Endothelial cell of umbilical vein (primary cell): ENCODE results near the gene TGFBR3. TPM values are rescaled to one million over a fixed set of nuclear protein-coding genes. Genes with fewer than 3 reads are reported as not detected.

ENCODE experiments used
- BruUV-seq: library from RNA; stranded (reverse); fragments of 400-500 nt; replicated peaks from 2 replicates; lab custom pipeline; 2021; lab: Mats Ljungman, UMichigan
- CTCF ChIA-PET: fragments of 300-600, 350-600 bp; sonication (Branson Sonifier 250); formaldehyde crosslinking; loops from one replicate; lab custom pipeline; 2021; ENCODE audit warnings: antibody characterized with exemption, inconsistent platforms; lab: Charles Lee
- POLR2A ChIA-PET: fragments of 300-600, 350-600 bp; sonication (Branson Sonifier 250); formaldehyde crosslinking; loops from one replicate; lab custom pipeline; 2021; ENCODE audit warnings: antibody characterized with exemption, inconsistent platforms; lab: Charles Lee
- DNase-seq: peaks from one replicate; pipeline ENCODE4 v3.0.0-alpha.2; 2011; ENCODE audit warnings: low read depth, low spot score
- FAIRE-seq: peaks from 2 replicates; lab custom pipeline; 2011; peaks lifted over from hg19 to GRCh38; lab: Jason Lieb, UNC
- H2AFZ ChIP-seq: 2 replicates; pipeline ENCODE4 v1.6.0; 2012; ENCODE audit warnings: low read depth, low read length, control low read depth, inconsistent platforms
- H3K27ac ChIP-seq: 2 replicates; pipeline ENCODE4 v1.5.1; 2011; ENCODE audit warnings: low read depth, mild to moderate bottlenecking, control low read depth, low read length, moderate library complexity; ENCODE audit not compliant: insufficient read depth
- H3K27me3 ChIP-seq, 2 experiments: 2 replicates each; pipeline versions ENCODE4 v1.6.0 to v1.6.1; 2011; ENCODE audit warnings: low read length in 2 of 2, mixed read lengths in 1 of 2; ENCODE audit not compliant: control insufficient read depth in 2 of 2, insufficient read depth in 2 of 2
- H3K36me3 ChIP-seq, 2 experiments: 2 replicates in 1 of 2; 3 replicates in 1 of 2; pipeline ENCODE4 v1.5.1; 2011; ENCODE audit warnings: low read length in 2 of 2, mild to moderate bottlenecking in 1 of 2, moderate library complexity in 1 of 2; ENCODE audit not compliant: control insufficient read depth in 2 of 2, insufficient read depth in 2 of 2; ENCODE audit errors: extremely low read depth in 1 of 2
- H3K4me1 ChIP-seq: 3 replicates; pipeline ENCODE4 v1.5.1; 2011; ENCODE audit warnings: mild to moderate bottlenecking, low read length; ENCODE audit not compliant: control insufficient read depth, insufficient read depth; ENCODE audit errors: extremely low read depth
- H3K4me2 ChIP-seq: 2 replicates; pipeline ENCODE4 v1.6.1; 2011; ENCODE audit warnings: low read length, control low read depth, mixed read lengths; ENCODE audit not compliant: insufficient read depth
- H3K4me3 ChIP-seq, 3 experiments: fragments of 200-600 bp in 1 of 3; sonication (generic), shearing (Covaris generic) in 1 of 3; replicated peaks in 1 of 3; 2 replicates each; pipeline ENCODE4 v1.5.1; 2011 to 2016; ENCODE audit warnings: control low read depth in 3 of 3, low read length in 3 of 3, mild to moderate bottlenecking in 2 of 3, inconsistent platforms in 1 of 3, low read depth in 1 of 3, moderate library complexity in 1 of 3; ENCODE audit not compliant: insufficient read depth in 1 of 3
- H3K79me2 ChIP-seq: 2 replicates; pipeline ENCODE4 v1.6.0; 2012; ENCODE audit warnings: low read length, inconsistent platforms; ENCODE audit not compliant: control insufficient read depth, insufficient read depth
- H3K9ac ChIP-seq: replicated peaks from 2 replicates; pipeline ENCODE3; 2011; ENCODE audit warnings: low read length, control low read depth; ENCODE audit not compliant: insufficient read depth; ENCODE audit errors: extremely low read depth
- H3K9me1 ChIP-seq: replicated peaks from 3 replicates; pipeline ENCODE4 v1.6.0; 2011; ENCODE audit warnings: mild to moderate bottlenecking, low read length; ENCODE audit not compliant: control insufficient read depth, insufficient read depth; ENCODE audit errors: extremely low read depth
- H3K9me3 ChIP-seq: replicated peaks from 2 replicates; pipeline ENCODE4 v1.5.1; 2012; ENCODE audit warnings: low read length, inconsistent platforms; ENCODE audit not compliant: control insufficient read depth, insufficient read depth
- H4K20me1 ChIP-seq: replicated peaks from 2 replicates; pipeline ENCODE3; 2011; ENCODE audit warnings: mild to moderate bottlenecking, low read length; ENCODE audit not compliant: control insufficient read depth, insufficient read depth; ENCODE audit errors: extremely low read depth
- EZH2 ChIP-seq: IDR thresholded peaks from 2 replicates; pipeline ENCODE4 v1.6.1; 2012; ENCODE audit warnings: borderline replicate concordance, low read depth, mild to moderate bottlenecking, moderate library complexity, low read length, inconsistent platforms; ENCODE audit not compliant: severe bottlenecking
- FOS ChIP-seq: IDR thresholded peaks from 2 replicates; pipeline ENCODE4 v1.6.1; 2011; ENCODE audit warnings: mild to moderate bottlenecking, low read length, moderate library complexity, borderline replicate concordance; ENCODE audit not compliant: insufficient read depth
- GATA2 ChIP-seq: IDR thresholded peaks from 2 replicates; pipeline ENCODE4 v1.7.0; 2011; ENCODE audit warnings: low read depth, mild to moderate bottlenecking, moderate library complexity, mixed read lengths, low read length; ENCODE audit not compliant: insufficient read length, insufficient read depth
- JUN ChIP-seq: IDR thresholded peaks from 2 replicates; pipeline ENCODE4 v1.6.1; 2011; ENCODE audit warnings: borderline replicate concordance, low read depth; ENCODE audit not compliant: insufficient read length, insufficient read depth
- MAX ChIP-seq: IDR thresholded peaks from 2 replicates; pipeline ENCODE4 v1.6.1; 2011; ENCODE audit not compliant: insufficient read depth, insufficient read length
- MYC ChIP-seq: IDR thresholded peaks from one replicate; pipeline ENCODE4 v1.6.1; 2011; ENCODE audit warnings: mild to moderate bottlenecking, low read depth, low read length
- POLR2A ChIP-seq: IDR thresholded peaks from 2 replicates; pipeline ENCODE4 v1.6.1; 2012; ENCODE audit warnings: low read depth, mild to moderate bottlenecking, control low read depth, low read length
- POLR2AphosphoS5 ChIP-seq: IDR thresholded peaks from 2 replicates; pipeline ENCODE4 v1.6.1; 2012; ENCODE audit warnings: low read depth, mild to moderate bottlenecking, control low read depth, low read length, moderate library complexity; ENCODE audit not compliant: insufficient read depth
- dilution Hi-C: fragments of 300-500 bp; cut with MboI; formaldehyde crosslinking; loops from one replicate; pipeline ENCODE4 v1.15.0; 2019; ENCODE audit warnings: low sequenced_read_pairs; ENCODE audit not compliant: extremely low pct_ligation_motif_present
- intact Hi-C: fragments of 100-400 bp; cut with micrococcal nuclease; formaldehyde crosslinking; loops from one replicate; pipeline ENCODE4 v1.10.0; 2022
- polyA plus RNA-seq, 4 experiments: library from polyadenylated mRNA; depleted of rRNA in 3 of 4; stranded (reverse) in 3 of 4; unstranded in 1 of 4; fragments of >200 nt; gene quantifications; 2 replicates each; pipeline versions ENCODE4 v1.2.1 to v1.2.3, GENCODE V29; 2011 to 2012; ENCODE audit warnings: missing spikeins in 1 of 4
- total RNA-seq: library from RNA; stranded (reverse); gene quantifications from 2 replicates; pipeline ENCODE4 v1.2.3, GENCODE V29; 2021
- TF ChIP-seq, protein P1 (sequence below), 2 donors: IDR thresholded peaks; 1 replicate in 1 of 2; 2 replicates in 1 of 2; pipeline ENCODE4 v1.5.1; 2011; ENCODE audit warnings: low read length in 2 of 2, mild to moderate bottlenecking in 2 of 2, moderate library complexity in 2 of 2, control low read depth in 1 of 2, inconsistent platforms in 1 of 2, low read depth in 1 of 2; ENCODE audit not compliant: insufficient read depth in 1 of 2; ENCODE audit errors: extremely low read depth in 1 of 2

TGFBR3 gene
- total and polyA plus RNA-seq, 2 donors (not counting 3 experiments of a cell fraction or from before 2014, with no cell fraction given) = 8.0 to 13.4 TPM

DNA sequence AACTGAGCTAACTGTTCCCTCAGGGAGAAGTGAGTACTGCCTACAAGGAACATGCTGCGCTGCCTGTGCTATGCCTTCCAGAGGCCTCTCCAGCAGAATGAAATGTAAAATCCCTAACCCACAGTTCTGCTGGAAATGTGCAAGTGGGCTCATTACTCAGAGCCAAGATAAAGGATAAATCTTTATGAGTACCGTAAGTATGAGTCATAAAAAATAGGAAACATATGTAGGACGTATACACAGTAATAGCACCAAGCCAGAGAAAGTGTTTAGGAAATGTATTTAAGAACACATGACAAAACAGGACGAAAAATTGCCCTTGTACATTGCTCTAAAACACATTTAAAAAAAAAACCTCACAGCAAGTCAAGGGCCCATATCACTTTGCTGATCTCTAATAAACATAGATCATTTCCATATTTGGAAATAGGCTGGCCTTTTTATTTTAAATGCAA is 104.6 kb downstream of the TGFBR3 start:
- Histone ChIP-seq H4K20me1 (no peaks in the 10 kb centered on the region), H3K4me3 (no peak overlapping the region), H3K27ac (peak overlapping the region; percentile 54), H2AFZ (no peak overlapping the region), H3K9ac (no peak overlapping the region), H3K9me3 (no peaks in the 10 kb centered on the region), H3K27me3 (no peaks in the 10 kb centered on the region), H3K4me2 (peak overlapping the region; percentile 37), H3K4me1 (peaks cover 40% of the 10 kb centered on the region), H3K79me2 (no peaks in the 10 kb centered on the region), H3K36me3 (no peaks in the 10 kb centered on the region), H3K9me1 (no peaks in the 10 kb centered on the region)
- TF ChIP-seq GATA2 = peak; percentile 65
- no peak for TF ChIP-seq POLR2A
- peak; percentile 96 for TF ChIP-seq JUN
- TF ChIP-seq EZH2 = no peak
- peak; percentile 50 for TF ChIP-seq POLR2AphosphoS5
- TF ChIP-seq MYC = no peak
- no peak for TF ChIP-seq MAX
- TF ChIP-seq, protein P1, sequence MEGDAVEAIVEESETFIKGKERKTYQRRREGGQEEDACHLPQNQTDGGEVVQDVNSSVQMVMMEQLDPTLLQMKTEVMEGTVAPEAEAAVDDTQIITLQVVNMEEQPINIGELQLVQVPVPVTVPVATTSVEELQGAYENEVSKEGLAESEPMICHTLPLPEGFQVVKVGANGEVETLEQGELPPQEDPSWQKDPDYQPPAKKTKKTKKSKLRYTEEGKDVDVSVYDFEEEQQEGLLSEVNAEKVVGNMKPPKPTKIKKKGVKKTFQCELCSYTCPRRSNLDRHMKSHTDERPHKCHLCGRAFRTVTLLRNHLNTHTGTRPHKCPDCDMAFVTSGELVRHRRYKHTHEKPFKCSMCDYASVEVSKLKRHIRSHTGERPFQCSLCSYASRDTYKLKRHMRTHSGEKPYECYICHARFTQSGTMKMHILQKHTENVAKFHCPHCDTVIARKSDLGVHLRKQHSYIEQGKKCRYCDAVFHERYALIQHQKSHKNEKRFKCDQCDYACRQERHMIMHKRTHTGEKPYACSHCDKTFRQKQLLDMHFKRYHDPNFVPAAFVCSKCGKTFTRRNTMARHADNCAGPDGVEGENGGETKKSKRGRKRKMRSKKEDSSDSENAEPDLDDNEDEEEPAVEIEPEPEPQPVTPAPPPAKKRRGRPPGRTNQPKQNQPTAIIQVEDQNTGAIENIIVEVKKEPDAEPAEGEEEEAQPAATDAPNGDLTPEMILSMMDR (IDR thresholded peaks at IDR 0.05; ENCODE audit: extremely low read depth in 1 of 2, insufficient read depth in 1 of 2, low read depth in 1 of 2, low read length in 2 of 2) = no peak
- TF ChIP-seq FOS = peak; percentile 85
- dilution Hi-C loops (no loop called here), intact Hi-C loops (loop anchor here (1.0 kb wide), 2 partner anchors 49 to 104 kb away; no protein-coding TSS in a partner anchor)
- ChIA-PET CTCF (interaction anchor here (0.6 to 2.3 kb wide), 10 partner anchors 10 to 226 kb away, joined by 3 to 7 read pairs (median 4); partner anchors contain the start of gene TGFBR3), POLR2A (interaction anchor here (0.7 kb wide), 1 partner anchor 30 kb away, joined by 3 read pairs; no protein-coding TSS in a partner anchor)
- BruUV-seq = no TSS peak
- FAIRE-seq (peak; percentile 84), DNase-seq (peak; percentile 94)
